K562 (cell line): ENCODE data around the gene SOBP. TPM values are rescaled to one million over a fixed set of nuclear protein-coding genes. Genes with fewer than 3 reads are reported as not detected.

Experiments
- ATAC-seq: fragments of 200-7000 bp; cut with Tn5 transposase; 3 replicates; pipeline ENCODE4 v1.9.1; 2020; ENCODE audit warnings: moderate library complexity
- BruUV-seq: library from RNA; stranded (reverse); fragments of 400-500 nt; replicated peaks from 2 replicates; lab custom pipeline; 2021; lab: Mats Ljungman, UMichigan
- CTCF ChIA-PET: fragments of 300-600 bp; formaldehyde crosslinking; extraction: SDS; loops from one replicate; lab custom pipeline; 2021; ENCODE audit warnings: low intra/inter-chr PET ratio; lab: Yijun Ruan, JAX
- POLR2A ChIA-PET: fragments of 300-600, 350-650 bp; sonication (Branson Sonifier 250); formaldehyde crosslinking; extraction: SDS; loops from one replicate; lab custom pipeline; 2021; ENCODE audit warnings: antibody characterized with exemption, inconsistent platforms; lab: Yijun Ruan, JAX
- DNase-seq, 4 experiments: peaks; one replicate each; pipeline versions ENCODE4 v3.0.0 to v3.0.0-alpha.2; 2011 to 2018; ENCODE audit warnings: low spot score in 3 of 4, mixed read lengths in 3 of 4; ENCODE audit errors: extremely low read depth in 1 of 4
- FAIRE-seq: peaks from 2 replicates; lab custom pipeline; 2011; peaks lifted over from hg19 to GRCh38; lab: Jason Lieb, UNC
- H2AFZ ChIP-seq: 2 replicates; pipeline ENCODE4 v1.6.0; 2011; ENCODE audit warnings: low read depth, low read length, control low read depth, inconsistent platforms
- H3K27ac ChIP-seq: fragments of 200-600 bp; 3 replicates; pipeline ENCODE4 v1.8.0; 2011; ENCODE audit warnings: low read depth, mild to moderate bottlenecking, control low read depth, inconsistent platforms, low read length, moderate library complexity, mixed read lengths; ENCODE audit errors: extremely low read depth
- H3K27me3 ChIP-seq, 2 experiments: fragments of 300-600 bp in 1 of 2; 2 replicates in 1 of 2; 3 replicates in 1 of 2; pipeline versions ENCODE4 v1.6.0 to v1.8.0; 2011; ENCODE audit warnings: inconsistent platforms in 2 of 2, low read length in 2 of 2, mild to moderate bottlenecking in 1 of 2, mixed read lengths in 1 of 2, moderate library complexity in 1 of 2; ENCODE audit not compliant: control insufficient read depth in 2 of 2, insufficient read depth in 2 of 2
- H3K36me3 ChIP-seq: fragments of 300-600 bp; 3 replicates; pipeline ENCODE4 v1.8.0; 2011; ENCODE audit warnings: mild to moderate bottlenecking, low read length, inconsistent platforms; ENCODE audit not compliant: control insufficient read depth, insufficient read depth
- H3K4me1 ChIP-seq, 2 experiments: fragments of 200-600 bp in 1 of 2; replicated peaks in 1 of 2; 2 replicates in 1 of 2; 3 replicates in 1 of 2; pipeline versions ENCODE4 v1.5.1 to v1.8.0; 2011; ENCODE audit warnings: inconsistent platforms in 2 of 2, low read length in 2 of 2, mild to moderate bottlenecking in 1 of 2, mixed read lengths in 1 of 2, moderate library complexity in 1 of 2; ENCODE audit not compliant: control insufficient read depth in 2 of 2, insufficient read depth in 2 of 2
- H3K4me2 ChIP-seq: 2 replicates; pipeline ENCODE4 v1.6.1; 2011; ENCODE audit warnings: low read length, control low read depth, inconsistent platforms, mixed read lengths; ENCODE audit not compliant: insufficient read depth
- H3K4me3 ChIP-seq: fragments of 200-600 bp; sonication (generic), shearing (Covaris generic); 2 replicates; pipeline ENCODE4 v1.5.1; 2016; ENCODE audit warnings: control low read depth, inconsistent platforms
- H3K79me2 ChIP-seq: fragments of 200-600 bp; 3 replicates; pipeline ENCODE4 v1.8.0; 2011; ENCODE audit warnings: low read length, inconsistent platforms; ENCODE audit not compliant: control insufficient read depth, insufficient read depth
- H3K9ac ChIP-seq, 2 experiments: 2 replicates each; pipeline versions ENCODE4 v1.6.0 to v1.6.1; 2011; ENCODE audit warnings: low read depth in 2 of 2, low read length in 2 of 2, control low read depth in 1 of 2, inconsistent platforms in 1 of 2, mild to moderate bottlenecking in 1 of 2, mixed read lengths in 1 of 2; ENCODE audit not compliant: insufficient read depth in 1 of 2
- H3K9me1 ChIP-seq: one replicate; pipeline ENCODE4 v1.6.0; 2011; ENCODE audit warnings: inconsistent platforms, mild to moderate bottlenecking, low read length, moderate library complexity; ENCODE audit not compliant: control insufficient read depth, insufficient read depth
- H3K9me3 ChIP-seq: replicated peaks from 2 replicates; pipeline ENCODE4 v1.5.1; 2011; ENCODE audit warnings: low read depth, low read length, inconsistent platforms; ENCODE audit not compliant: control insufficient read depth, insufficient read depth
- H4K20me1 ChIP-seq: replicated peaks from 2 replicates; pipeline ENCODE4 v1.6.1; 2011; ENCODE audit warnings: low read length, inconsistent platforms, mixed read lengths; ENCODE audit not compliant: control insufficient read depth, insufficient read depth
- ILK ChIP-seq: fragments of 450-650 bp; IDR thresholded peaks from 2 replicates; pipeline ENCODE4 v1.6.1; 2016; ENCODE audit warnings: missing genetic modification characterization, low read depth, mild to moderate bottlenecking, missing compliant biosample characterization, moderate library complexity, borderline replicate concordance
- MYBL2 ChIP-seq, 2 experiments: fragments of 450-650 bp in 1 of 2; sonication (generic) in 1 of 2; formaldehyde crosslinking in 1 of 2; IDR thresholded peaks; 2 replicates each; pipeline versions ENCODE4 v1.6.1 to v1.8.1; 2017 to 2022; ENCODE audit warnings: borderline replicate concordance in 1 of 2, inconsistent platforms in 1 of 2, low read depth in 1 of 2, mild to moderate bottlenecking in 1 of 2, missing genetic modification reagents in 1 of 2, moderate library complexity in 1 of 2
- NR3C1 ChIP-seq: sonication (generic); formaldehyde crosslinking; IDR thresholded peaks from 2 replicates; pipeline ENCODE4 v1.8.1; 2022; ENCODE audit warnings: missing genetic modification reagents
- PHF8 ChIP-seq: fragments of 200-600 bp; sonication (generic); IDR thresholded peaks from 2 replicates; pipeline ENCODE4 v1.6.1; 2012; ENCODE audit warnings: mixed run types, mild to moderate bottlenecking, inconsistent platforms, low read length, moderate library complexity, borderline replicate concordance
- SLC30A9 ChIP-seq: fragments of 250-450 bp; sonication (Bioruptor Pico); IDR thresholded peaks from 2 replicates; pipeline ENCODE4 v1.8.0; 2022; ENCODE audit warnings: mild to moderate bottlenecking, moderate library complexity
- SRSF7 ChIP-seq: fragments of 200-400 bp; formaldehyde crosslinking; optimal IDR thresholded peaks from 2 replicates; pipeline ENCODE3; 2017; ENCODE audit warnings: mild to moderate bottlenecking, low read depth, low read length
- ZKSCAN3 ChIP-seq: fragments of 250-450 bp; sonication (Bioruptor Pico); IDR thresholded peaks from 2 replicates; pipeline ENCODE4 v1.4.0; 2020
- ZNF197 ChIP-seq: fragments of 200-800 bp; sonication (Bioruptor generic); IDR thresholded peaks from 2 replicates; pipeline ENCODE4 v1.6.1; 2016; ENCODE audit warnings: low read depth, missing genetic modification characterization, missing compliant biosample characterization
- WGBS: fragments of 100-300 bp; shearing (Covaris generic); methylation state at CpG from one replicate; pipeline ENCODE4 v1.1.6; 2016; ENCODE audit warnings: low coverage, mixed read lengths; ENCODE audit not compliant: insufficient coverage; ENCODE audit errors: missing lambda C conversion rate; 5-methylcytosine and 5-hydroxymethylcytosine counted together
- in situ Hi-C: fragments of 300-500 bp; cut with MboI; formaldehyde crosslinking; loops from 4 replicates; pipeline ENCODE4 v1.15.0; 2018; ENCODE audit warnings: inconsistent platforms, mixed read lengths
- intact Hi-C: fragments of 100-400 bp; cut with micrococcal nuclease; formaldehyde crosslinking; loops from 2 replicates; pipeline ENCODE4 v1.14.2; 2022
- polyA plus RNA-seq, 8 experiments: library from polyadenylated mRNA; depleted of rRNA in 4 of 8; stranded (reverse) in 5 of 8; unstranded in 3 of 8; fragments of >200 nt; fragmentation: Nextera tagmentation in 2 of 8; fragmentation: Illumina TruSeq in 1 of 8; extraction: Ambion mirVana in 2 of 8; extraction: Trizol in 1 of 8; gene quantifications; 2 replicates each; pipeline versions ENCODE4 v1.2.1 to v1.2.3, GENCODE V29; 2011 to 2014; ENCODE audit warnings: inconsistent platforms in 1 of 8, missing spikeins in 1 of 8
- total RNA-seq, 7 experiments: library from RNA; depleted of rRNA in 6 of 7; stranded (reverse); fragments of >200 nt in 6 of 7; fragmentation: Illumina TruSeq in 2 of 7; extraction: Trizol in 2 of 7; gene quantifications; 2 replicates each; pipeline versions ENCODE4 v1.2.1 to v1.2.3, GENCODE V29; 2011 to 2021; ENCODE audit warnings: low replicate concordance in 1 of 7

The SOBP gene
- total and polyA plus RNA-seq, 9 of the 15 experiments (the other 6 are each of a cell fraction or from before 2014, with no cell fraction given): 0.16 TPM; not detected in 8

GRCh38 chr6:107611094-107611810, 121.3 kb downstream of the SOBP start (continued):
- TF ChIP-seq ILK (tag) (no peak), SLC30A9 (CRISPR knock-in tag) (no peak), PHF8 (no peak), NR3C1 (CRISPR knock-in tag) (no peak), ZKSCAN3 (CRISPR knock-in tag) (no peak), ZNF197 (CRISPR knock-in tag) (no peak)
- TF ChIP-seq, all 486 proteins: peak for 0

- H3K4me1 ChIP-seq: no peaks in the 10 kb centered on the region
- H3K79me2 ChIP-seq: no peaks in the 10 kb centered on the region
- H3K27ac ChIP-seq: no peak overlapping the region
- H3K9me1 ChIP-seq: no peaks in the 10 kb centered on the region
- H3K27me3 ChIP-seq: peaks cover 17 to 23% of the 10 kb centered on the region in 2 experiments
- no peak for FAIRE-seq
- no peak overlapping the region for H3K4me2 ChIP-seq
- no TSS peak for BruUV-seq
- in situ Hi-C loops (no loop called here), intact Hi-C loops (no loop called here)
- ChIA-PET POLR2A (no interaction called here), CTCF (no interaction called here)
- no peak for ATAC-seq
- H2AFZ ChIP-seq: no peak overlapping the region
- no peak for TF ChIP-seq MYBL2 (IDR thresholded peaks at IDR 0.05; ENCODE audit: low read depth)
- no peak for TF ChIP-seq MYBL2 (CRISPR knock-in tag; IDR thresholded peaks at IDR 0.05; ENCODE audit: borderline replicate concordance)
- TF ChIP-seq SRSF7: no peak
- H3K9ac ChIP-seq: no peak overlapping the region
- H4K20me1 ChIP-seq: 0 out of 2 replicates have a peak, but pooled peaks cover 6% of the 10 kb centered on the region
- no peaks in the 10 kb centered on the region for H3K36me3 ChIP-seq
- no peaks in the 10 kb centered on the region for H3K9me3 ChIP-seq
- H3K4me3 ChIP-seq: no peak overlapping the region
- 3% methylated on average over 3 of the region's 3 CpGs for WGBS
- DNase-seq: no peak
Observed at GRCh38 chr6:107612762-107613415, 123.0 kb downstream of the SOBP start.
